H54 (cell line): ENCODE measurements around the gene SLC38A11.
A peak's percentile ranks its signal among the peaks of the same experiment; 100 is the strongest.
"Not testable (repeated sequence)": the region's sequence is repeated elsewhere in the genome, so short reads cannot be mapped to it uniquely, and the experiment has no call there.

Experiments
- DNase-seq: peaks from one replicate; pipeline ENCODE4 v3.0.0; 2011; ENCODE audit warnings: low spot score, mixed read lengths; ENCODE audit not compliant: insufficient read length
- FAIRE-seq: peaks from 3 replicates; lab custom pipeline; 2011; peaks lifted over from hg19 to GRCh38; lab: Jason Lieb, UNC
- POLR2A ChIP-seq: IDR thresholded peaks from 2 replicates; pipeline ENCODE4 v1.6.1; 2011; ENCODE audit warnings: low read depth, mild to moderate bottlenecking, low read length

Gene SLC38A11

DNA sequence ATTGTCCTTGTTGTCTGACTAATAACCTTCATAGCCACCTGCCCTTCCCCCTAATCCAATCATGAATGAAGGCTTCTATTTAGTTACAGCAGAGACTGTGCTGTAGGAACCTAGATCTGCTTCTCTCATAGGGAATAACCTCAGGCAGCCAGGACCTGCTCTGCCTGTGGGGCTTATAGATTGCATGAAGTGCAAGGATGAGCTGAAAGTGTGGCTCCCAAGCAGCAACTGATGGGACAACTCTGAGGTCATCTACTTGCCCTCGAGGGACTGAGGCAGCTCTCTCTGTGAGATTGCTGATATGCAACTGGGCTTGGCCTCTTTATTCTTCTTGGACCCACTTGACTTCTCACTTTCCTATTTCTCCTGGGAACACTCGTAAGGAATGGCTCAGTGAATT lies 23.8 kb upstream of the SLC38A11 start:
- no peak for TF ChIP-seq POLR2A
- FAIRE-seq (peak; percentile 23), DNase-seq (no peak)

DNA sequence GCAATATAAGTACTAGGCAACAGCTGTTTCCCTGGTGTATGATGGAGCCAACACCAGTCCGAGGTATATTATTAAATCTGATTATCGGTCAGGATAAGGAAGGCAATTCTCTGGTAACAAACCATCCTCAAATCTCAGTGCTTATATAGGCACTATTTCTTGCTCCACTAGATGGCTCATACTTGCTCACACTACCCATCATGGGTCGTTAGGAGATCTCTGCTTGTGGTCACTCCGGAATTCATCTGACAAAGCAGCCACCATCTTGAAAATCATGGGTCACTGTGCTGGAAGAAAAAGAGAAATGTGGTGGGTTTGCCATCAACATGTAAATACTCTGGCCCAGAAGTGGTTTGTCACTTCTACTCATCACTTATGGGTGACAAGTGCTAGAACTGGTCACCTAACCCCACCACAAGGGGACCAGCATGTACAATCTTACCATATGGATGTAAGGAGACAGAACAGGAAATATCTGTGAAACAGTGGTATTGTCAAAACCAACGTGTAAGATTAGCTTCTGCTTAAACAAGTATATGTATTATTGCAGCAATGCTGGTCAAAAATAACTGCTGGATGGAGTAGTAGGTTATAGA lies 21.6 kb upstream of the SLC38A11 start:
- not testable (repeated sequence) for DNase-seq, FAIRE-seq

DNA sequence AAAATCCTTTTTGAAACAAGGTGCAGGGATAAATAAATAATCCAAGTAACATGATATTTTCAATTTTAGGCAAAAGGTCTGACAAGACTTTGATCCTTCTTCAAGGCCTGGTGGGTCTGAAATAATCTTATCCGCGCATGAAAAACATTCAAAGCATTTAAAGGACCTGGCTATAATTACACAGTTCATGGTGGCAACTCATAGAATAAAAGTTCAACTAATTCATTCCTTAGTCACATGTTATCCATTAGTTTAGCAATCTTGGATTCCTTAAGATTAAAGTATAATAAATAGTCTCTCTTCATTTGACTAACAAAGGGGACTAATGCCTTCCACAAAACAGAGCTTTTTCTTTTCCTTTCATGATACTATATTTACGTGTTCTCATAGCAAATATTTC lies 21.0 kb upstream of the SLC38A11 start:
- FAIRE-seq (no peak), DNase-seq (no peak)
- no peak for TF ChIP-seq POLR2A

DNA sequence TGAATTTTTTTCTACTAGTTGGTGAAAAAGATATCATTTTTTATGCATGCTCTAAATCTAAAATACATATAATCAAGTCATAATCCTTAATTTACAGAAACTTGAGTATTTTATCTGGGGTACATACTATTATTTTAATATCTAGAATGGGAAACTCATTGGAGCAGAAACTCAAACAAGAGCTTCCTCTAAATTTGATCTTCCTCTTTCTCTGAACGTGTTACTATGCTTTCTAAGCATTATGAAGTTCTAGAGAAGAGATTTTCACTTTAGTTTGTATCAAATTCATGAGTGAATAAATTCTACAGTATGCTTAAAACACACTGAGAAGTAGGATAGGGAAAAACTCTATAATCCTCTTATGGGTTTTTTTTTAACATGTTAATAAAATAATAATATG lies 20.6 kb upstream of the SLC38A11 start:
- FAIRE-seq (no peak), DNase-seq (no peak)
- TF ChIP-seq POLR2A, result no peak

DNA sequence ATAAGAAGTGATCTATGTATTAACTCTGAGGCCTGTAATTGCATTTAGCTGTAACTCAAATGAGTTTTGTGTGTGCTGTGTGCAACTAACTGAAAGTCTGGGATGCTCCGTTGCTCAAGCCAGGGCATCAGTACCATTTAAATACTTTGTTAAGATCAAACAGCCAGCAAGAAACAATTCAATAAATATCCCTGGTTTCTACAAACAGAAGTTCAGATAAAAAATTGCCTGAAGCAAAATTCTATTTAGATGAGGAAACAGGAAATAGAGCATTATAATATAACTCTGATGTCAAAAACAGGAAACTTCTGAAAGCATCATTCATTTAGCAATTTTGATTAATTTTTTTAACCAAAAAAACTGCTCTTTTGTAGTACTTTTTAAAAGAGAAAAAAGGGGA lies 18.9 kb upstream of the SLC38A11 start:
- no peak for DNase-seq
- FAIRE-seq, result no peak
- TF ChIP-seq POLR2A, result no peak

DNA sequence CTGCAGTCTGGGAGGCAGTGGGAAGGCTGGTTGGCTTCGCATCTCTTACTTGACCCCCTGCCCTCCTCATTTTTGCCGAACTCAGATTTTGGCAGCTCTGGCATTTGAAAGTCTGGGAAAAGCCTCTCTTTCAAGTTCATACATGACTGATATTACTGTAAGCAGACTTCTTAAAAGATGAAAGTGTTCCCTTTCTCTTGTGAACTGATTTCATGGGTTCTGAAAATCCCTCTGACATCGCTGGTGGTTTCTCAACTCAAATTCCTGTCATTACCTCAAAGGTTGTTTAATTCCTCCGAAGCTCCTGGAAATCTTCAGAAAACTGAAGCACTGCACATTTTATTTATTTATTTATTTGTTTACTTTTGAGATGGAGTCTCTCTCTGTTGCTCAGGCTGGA lies 16.9 kb upstream of the SLC38A11 start:
- DNase-seq, result no peak
- no peak for TF ChIP-seq POLR2A
- no peak for FAIRE-seq

DNA sequence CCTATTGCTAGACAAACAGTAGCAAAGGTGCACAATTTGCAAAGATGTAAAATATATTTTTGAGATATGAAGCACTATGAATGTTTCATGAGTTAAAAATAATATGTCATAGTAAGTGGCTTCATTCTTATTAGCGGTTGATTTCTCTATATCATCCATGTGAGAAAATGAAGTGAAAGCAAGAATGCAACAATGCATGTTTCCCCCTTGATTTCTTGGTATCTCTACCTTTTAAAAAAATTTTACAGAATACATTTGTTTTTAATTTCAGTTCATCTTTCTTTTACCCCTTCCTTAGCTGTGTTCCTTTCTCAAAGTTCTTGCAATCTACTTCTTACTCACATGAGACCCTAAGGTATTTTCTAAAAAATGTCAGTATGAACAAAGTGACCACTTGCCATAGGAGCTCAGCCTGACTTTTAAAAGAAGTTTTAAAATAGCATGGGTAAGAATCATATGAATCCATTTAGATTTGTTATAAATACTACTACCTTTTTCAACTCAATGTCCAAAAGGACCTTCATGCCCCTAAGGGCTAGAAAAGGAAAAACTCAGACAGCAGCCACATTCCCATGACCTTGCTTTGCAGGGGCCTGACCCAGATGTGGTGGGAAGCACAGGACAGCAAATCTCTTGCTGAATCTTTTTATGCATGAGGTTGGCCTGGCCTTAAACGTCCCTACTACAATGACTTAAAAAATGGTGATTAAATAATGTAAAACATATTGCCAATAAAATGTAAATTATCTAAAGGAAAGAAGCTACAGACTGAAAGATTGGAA lies 14.8 kb upstream of the SLC38A11 start:
- no peak for TF ChIP-seq POLR2A
- no peak for DNase-seq
- no peak for FAIRE-seq

DNA sequence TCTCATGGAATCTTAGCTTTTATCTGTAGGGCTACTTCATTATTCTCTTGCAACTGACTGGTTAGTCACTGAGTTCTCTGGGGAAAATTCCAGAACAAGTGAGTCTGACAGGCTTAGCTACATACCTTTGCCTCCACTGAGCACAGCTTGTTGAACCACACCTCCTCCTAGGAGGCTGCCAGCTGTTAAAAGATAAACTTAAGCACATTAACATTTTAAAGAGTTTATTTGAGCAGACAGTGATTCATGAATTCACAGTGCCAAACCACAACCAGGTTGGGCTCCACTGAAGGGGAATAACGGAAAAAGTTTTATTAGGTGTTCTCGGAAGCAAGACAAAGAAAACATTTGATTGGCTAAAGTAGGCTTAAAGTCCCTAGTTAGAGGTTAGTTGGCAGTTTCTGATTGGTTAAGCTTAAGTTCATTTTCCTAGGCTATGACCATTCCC lies 12.5 kb upstream of the SLC38A11 start:
- FAIRE-seq (peak; percentile 27), DNase-seq (no peak)
- no peak for TF ChIP-seq POLR2A

DNA sequence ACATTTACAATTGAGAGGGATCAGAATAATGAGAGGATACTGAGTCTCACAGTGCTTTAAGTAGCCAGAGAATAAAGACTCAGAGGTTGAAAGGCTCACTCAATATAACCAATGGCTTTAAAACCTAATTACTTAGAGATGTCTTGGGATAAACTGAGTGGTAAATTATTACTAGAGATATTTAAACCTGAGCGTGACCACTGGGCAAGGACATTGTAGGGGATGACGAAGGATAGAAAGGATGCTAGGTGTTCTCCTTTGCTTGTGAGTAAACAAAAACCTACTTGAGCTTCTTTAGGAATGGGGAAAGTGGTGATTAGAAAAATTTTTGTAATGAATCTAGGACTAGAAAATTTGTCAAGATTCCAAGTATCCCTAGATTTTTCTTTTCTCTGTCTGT lies 12.0 kb upstream of the SLC38A11 start:
- FAIRE-seq (no peak), DNase-seq (no peak)
- no peak for TF ChIP-seq POLR2A

DNA sequence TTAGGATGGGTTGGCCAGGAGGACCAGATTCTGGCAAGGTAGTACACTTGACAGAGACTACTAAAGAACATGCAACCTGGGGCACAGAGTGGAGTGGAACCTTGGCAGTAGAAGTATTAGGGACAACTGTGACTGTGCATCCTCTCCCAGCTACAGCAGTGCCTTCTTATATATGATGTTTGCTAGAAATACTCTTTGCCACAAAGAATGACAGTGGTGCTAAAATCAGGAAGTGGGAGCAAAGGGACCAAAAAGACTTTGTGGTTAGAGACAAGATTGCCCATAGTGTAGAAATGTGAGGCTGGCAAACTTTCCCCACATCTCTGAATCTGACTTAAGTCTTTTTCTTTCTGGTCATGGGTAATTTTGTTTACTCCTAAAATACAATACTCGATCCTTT lies 9.4 kb upstream of the SLC38A11 start:
- no peak for FAIRE-seq
- no peak for DNase-seq
- TF ChIP-seq POLR2A, result no peak

DNA sequence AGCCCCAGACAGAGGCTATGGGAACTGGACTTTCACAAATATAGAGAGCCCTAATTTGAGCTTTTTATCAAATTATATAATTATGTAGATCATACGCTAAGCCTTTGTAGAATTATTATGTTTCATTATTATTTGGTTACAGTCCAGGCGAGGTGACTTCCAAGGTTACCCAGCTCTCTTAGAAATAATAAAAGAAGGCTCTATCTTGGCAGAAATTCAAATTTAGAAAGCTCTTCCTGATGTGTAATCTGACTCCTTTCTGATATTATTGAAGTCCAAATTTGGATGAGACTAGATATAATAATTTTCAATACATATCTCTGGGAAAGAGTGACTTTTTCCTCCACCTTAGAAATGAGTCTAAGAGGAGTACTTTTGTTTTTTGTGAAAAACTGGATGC lies 4.8 kb upstream of the SLC38A11 start:
- no peak for TF ChIP-seq POLR2A
- FAIRE-seq (no peak), DNase-seq (no peak)

DNA sequence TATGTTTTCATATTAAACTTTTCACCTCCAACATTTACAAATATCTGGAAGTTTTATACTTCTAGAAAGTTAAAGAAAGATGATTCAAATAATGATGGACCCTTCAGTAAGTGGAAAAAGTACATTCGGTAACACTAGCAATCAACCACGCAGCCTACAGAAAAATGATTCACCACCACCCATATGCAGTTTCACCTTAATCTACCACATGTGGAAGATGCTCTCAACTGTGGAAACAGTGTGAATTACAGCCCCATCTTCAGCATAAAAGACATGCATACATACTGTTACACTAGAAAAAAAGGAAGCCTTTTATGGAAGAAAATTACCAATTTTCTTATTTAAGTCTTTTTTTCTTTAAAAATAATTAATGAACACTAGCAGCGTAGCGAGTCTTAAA lies 1.1 kb downstream of the SLC38A11 start:
- no peak for TF ChIP-seq POLR2A
- no peak for DNase-seq
- no peak for FAIRE-seq

DNA sequence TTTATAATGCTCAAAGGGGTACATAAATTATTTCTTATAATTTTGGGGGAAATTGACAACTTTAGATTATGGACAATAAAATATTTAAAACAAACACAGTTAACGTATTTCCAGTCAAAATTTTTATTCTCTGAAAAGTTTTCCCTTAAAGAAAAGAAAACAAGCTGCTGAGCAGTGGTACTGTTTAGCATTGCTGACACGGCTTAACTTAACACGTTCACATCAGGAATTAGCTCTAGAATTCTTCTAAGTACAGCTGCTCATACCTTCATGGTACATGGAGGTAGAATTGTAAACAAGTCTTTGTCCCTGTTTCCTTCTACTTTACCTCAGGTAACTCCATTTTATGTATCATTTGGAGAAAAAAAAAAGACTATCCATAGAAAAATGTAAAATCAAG lies 2.0 kb downstream of the SLC38A11 start:
- DNase-seq (no peak), FAIRE-seq (no peak)
- no peak for TF ChIP-seq POLR2A

DNA sequence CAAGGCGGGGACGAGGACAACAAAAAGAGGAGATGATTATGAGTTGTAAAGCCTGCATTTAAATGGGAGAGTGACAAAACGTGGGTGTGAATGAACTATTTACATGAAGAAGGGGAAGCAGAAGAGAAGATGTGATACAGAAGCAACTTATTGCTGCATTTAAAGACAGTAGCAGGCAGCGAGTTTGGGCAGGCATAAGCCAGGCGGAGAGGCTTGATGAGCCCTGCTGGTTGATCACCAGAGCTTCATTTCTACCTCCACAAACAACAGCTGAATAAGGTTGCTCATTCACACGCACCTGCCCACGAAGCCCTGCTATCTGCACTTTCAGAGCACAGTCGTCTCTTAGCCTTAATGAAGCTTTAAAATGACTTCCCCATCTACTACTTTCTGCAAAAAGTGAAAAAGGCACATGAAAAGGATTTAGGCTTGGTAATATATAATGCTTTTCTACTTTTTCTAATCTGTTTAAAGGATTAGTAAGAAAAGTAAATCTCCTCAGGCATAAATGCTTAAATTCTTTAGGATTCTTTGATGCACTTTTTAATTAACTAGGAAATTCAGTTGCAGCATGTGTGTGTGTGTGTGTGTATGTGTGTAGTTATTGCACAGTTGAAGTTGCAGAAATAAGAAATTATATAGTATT lies 3.1 kb downstream of the SLC38A11 start:
- DNase-seq (no peak), FAIRE-seq (no peak)
- no peak for TF ChIP-seq POLR2A
